C4-2B (cell line): ENCODE measurements around the gene CCNL2.

Experiments
- ZFX ChIP-seq: fragments of 450-650 bp; IDR thresholded peaks from 2 replicates; pipeline ENCODE4 v1.6.1; 2017
- TF ChIP-seq, protein P1 (sequence below): fragments of 450-650 bp; conservative IDR thresholded peaks from 2 replicates; pipeline ENCODE4 v1.5.1; 2017; ENCODE audit warnings: mild to moderate bottlenecking

DNA sequence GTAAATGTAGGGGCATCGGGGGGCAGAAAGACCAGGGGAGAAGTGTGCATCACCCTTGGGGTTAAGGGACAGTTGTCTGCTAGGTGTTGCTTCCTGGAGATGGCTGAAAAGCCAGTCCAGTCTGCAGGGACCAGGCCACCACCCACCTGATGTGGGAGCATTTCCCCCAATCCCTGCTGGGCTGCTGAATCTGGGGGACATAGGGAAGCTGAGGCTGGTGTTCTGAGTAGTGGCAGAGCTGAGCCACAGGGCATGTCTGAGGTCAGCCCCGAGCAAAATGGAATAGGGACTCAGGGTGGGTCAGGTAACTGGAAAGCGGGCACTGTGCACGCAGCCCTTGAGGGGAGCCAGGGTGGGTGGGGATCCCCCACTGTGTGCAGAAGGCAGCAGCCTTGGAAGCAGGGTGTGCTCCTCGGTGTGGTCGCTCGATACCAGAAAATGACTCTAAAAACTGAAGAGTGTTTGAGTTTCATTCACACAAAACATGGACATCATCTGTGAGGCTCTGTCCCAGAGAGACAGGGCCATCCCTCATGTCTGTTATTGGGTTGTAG is 2.4 kb upstream of the CCNL2 start:
- TF ChIP-seq, protein P1, sequence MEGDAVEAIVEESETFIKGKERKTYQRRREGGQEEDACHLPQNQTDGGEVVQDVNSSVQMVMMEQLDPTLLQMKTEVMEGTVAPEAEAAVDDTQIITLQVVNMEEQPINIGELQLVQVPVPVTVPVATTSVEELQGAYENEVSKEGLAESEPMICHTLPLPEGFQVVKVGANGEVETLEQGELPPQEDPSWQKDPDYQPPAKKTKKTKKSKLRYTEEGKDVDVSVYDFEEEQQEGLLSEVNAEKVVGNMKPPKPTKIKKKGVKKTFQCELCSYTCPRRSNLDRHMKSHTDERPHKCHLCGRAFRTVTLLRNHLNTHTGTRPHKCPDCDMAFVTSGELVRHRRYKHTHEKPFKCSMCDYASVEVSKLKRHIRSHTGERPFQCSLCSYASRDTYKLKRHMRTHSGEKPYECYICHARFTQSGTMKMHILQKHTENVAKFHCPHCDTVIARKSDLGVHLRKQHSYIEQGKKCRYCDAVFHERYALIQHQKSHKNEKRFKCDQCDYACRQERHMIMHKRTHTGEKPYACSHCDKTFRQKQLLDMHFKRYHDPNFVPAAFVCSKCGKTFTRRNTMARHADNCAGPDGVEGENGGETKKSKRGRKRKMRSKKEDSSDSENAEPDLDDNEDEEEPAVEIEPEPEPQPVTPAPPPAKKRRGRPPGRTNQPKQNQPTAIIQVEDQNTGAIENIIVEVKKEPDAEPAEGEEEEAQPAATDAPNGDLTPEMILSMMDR: no peak
- no peak for TF ChIP-seq ZFX
